Astrocyte (in vitro differentiated cells and primary cell): ENCODE data around the gene TTC27. TPM values are rescaled to one million over a fixed set of nuclear protein-coding genes. Genes with fewer than 3 reads are reported as not detected.
"Not testable (repeated sequence)": the region's sequence is repeated elsewhere in the genome, so short reads cannot be mapped to it uniquely, and the experiment has no call there.

Source experiments
- DNase-seq: peaks from one replicate; pipeline ENCODE4 v3.0.0-alpha.2; 2010; ENCODE audit warnings: low read depth
- FAIRE-seq: peaks from 2 replicates; lab custom pipeline; 2011; peaks lifted over from hg19 to GRCh38; lab: Jason Lieb, UNC
- H2AFZ ChIP-seq: 2 replicates; pipeline ENCODE4 v1.6.0; 2012; ENCODE audit warnings: low read depth, low read length, inconsistent platforms
- H3K27ac ChIP-seq: 2 replicates; pipeline ENCODE4 v1.5.1; 2011; ENCODE audit warnings: low read depth, low read length, inconsistent platforms
- H3K27me3 ChIP-seq: 2 replicates; pipeline ENCODE4 v1.6.0; 2011; ENCODE audit warnings: low read length, inconsistent platforms; ENCODE audit not compliant: insufficient read depth
- H3K36me3 ChIP-seq: 2 replicates; pipeline ENCODE4 v1.5.1; 2011; ENCODE audit warnings: low read length, inconsistent platforms; ENCODE audit not compliant: insufficient read depth
- H3K4me1 ChIP-seq: 2 replicates; pipeline ENCODE4 v1.5.1; 2011; ENCODE audit warnings: low read length, inconsistent platforms; ENCODE audit not compliant: insufficient read depth
- H3K4me2 ChIP-seq: 2 replicates; pipeline ENCODE4 v1.6.0; 2012; ENCODE audit warnings: low read length, inconsistent platforms
- H3K4me3 ChIP-seq: 2 replicates; pipeline ENCODE4 v1.5.1; 2011; ENCODE audit warnings: low read depth, mild to moderate bottlenecking, low read length, inconsistent platforms; ENCODE audit not compliant: insufficient read depth
- H3K79me2 ChIP-seq: 2 replicates; pipeline ENCODE4 v1.6.0; 2012; ENCODE audit warnings: mild to moderate bottlenecking, low read length, inconsistent platforms; ENCODE audit not compliant: insufficient read depth
- H3K9ac ChIP-seq: 2 replicates; pipeline ENCODE4 v1.6.0; 2012; ENCODE audit warnings: mild to moderate bottlenecking, low read length, inconsistent platforms
- H3K9me3 ChIP-seq: 2 replicates; pipeline ENCODE4 v1.5.1; 2012; ENCODE audit warnings: low read depth, mild to moderate bottlenecking, low read length, inconsistent platforms; ENCODE audit not compliant: insufficient read depth
- H4K20me1 ChIP-seq: 2 replicates; pipeline ENCODE4 v1.6.0; 2012; ENCODE audit warnings: low read length, inconsistent platforms; ENCODE audit not compliant: insufficient read depth
- H3K27ac Mint-ChIP-seq: one replicate; pipeline ENCODE4 v1.8.0; 2021; ENCODE audit warnings: mild to moderate bottlenecking, mixed read lengths; ENCODE audit not compliant: unreplicated experiment
- H3K27me3 Mint-ChIP-seq: one replicate; pipeline ENCODE4 v1.8.0; 2021; ENCODE audit warnings: low read depth, mixed read lengths; ENCODE audit not compliant: unreplicated experiment
- H3K36me3 Mint-ChIP-seq: one replicate; pipeline ENCODE4 v1.8.0; 2021; ENCODE audit warnings: low read depth, mixed read lengths; ENCODE audit not compliant: unreplicated experiment
- H3K4me1 Mint-ChIP-seq: one replicate; pipeline ENCODE4 v1.8.0; 2021; ENCODE audit warnings: low read depth, mixed read lengths; ENCODE audit not compliant: unreplicated experiment
- H3K4me3 Mint-ChIP-seq: one replicate; pipeline ENCODE4 v1.8.0; 2021; ENCODE audit warnings: mild to moderate bottlenecking, moderate library complexity, mixed read lengths; ENCODE audit not compliant: unreplicated experiment
- H3K9me3 Mint-ChIP-seq: one replicate; pipeline ENCODE4 v1.8.0; 2021; ENCODE audit warnings: mild to moderate bottlenecking, mixed read lengths; ENCODE audit not compliant: unreplicated experiment
- CTCF ChIP-seq: IDR thresholded peaks from 2 replicates; pipeline ENCODE4 v1.5.1; 2011; ENCODE audit warnings: low read depth, mild to moderate bottlenecking, inconsistent platforms, low read length, moderate library complexity; ENCODE audit not compliant: insufficient read depth
- EZH2 ChIP-seq: IDR thresholded peaks from 2 replicates; pipeline ENCODE4 v1.6.1; 2012; ENCODE audit warnings: mild to moderate bottlenecking, low read length, inconsistent platforms; ENCODE audit not compliant: insufficient read depth
- total RNA-seq: library from RNA; stranded (reverse); gene quantifications from 2 replicates; pipeline ENCODE4 v1.2.1, GENCODE V29; 2021

Gene TTC27
- total RNA-seq, 1 donor from 2014 or later: 25.1 TPM

GRCh38 chr2:32843699-32844098 lies 215.8 kb downstream of the TTC27 start:
- DNase-seq (no peak), FAIRE-seq (no peak)
- no peaks in the 10 kb centered on the region for H3K4me1 Mint-ChIP-seq
- Histone ChIP-seq H3K27ac (no peak overlapping the region), H3K9ac (no peak overlapping the region), H2AFZ (no peak overlapping the region), H3K4me1 (no peaks in the 10 kb centered on the region), H3K79me2 (no peaks in the 10 kb centered on the region), H3K4me2 (no peak overlapping the region), H3K4me3 (no peak overlapping the region), H4K20me1 (no peaks in the 10 kb centered on the region), H3K9me3 (no peaks in the 10 kb centered on the region), H3K27me3 (no peaks in the 10 kb centered on the region), H3K36me3 (no peaks in the 10 kb centered on the region)
- H3K27ac Mint-ChIP-seq: no peak overlapping the region
- H3K27me3 Mint-ChIP-seq: peaks cover 2% of the 10 kb centered on the region
- TF ChIP-seq CTCF: no peak
- TF ChIP-seq EZH2: no peak
- H3K36me3 Mint-ChIP-seq: no peaks in the 10 kb centered on the region
- peaks cover 14% of the 10 kb centered on the region for H3K9me3 Mint-ChIP-seq
- no peak overlapping the region for H3K4me3 Mint-ChIP-seq

- no peak for FAIRE-seq
- no peak for TF ChIP-seq EZH2
- TF ChIP-seq CTCF: no peak
- Histone ChIP-seq H3K27me3 (no peaks in the 10 kb centered on the region), H3K4me2 (no peak overlapping the region), H3K36me3 (no peaks in the 10 kb centered on the region), H3K4me3 (no peak overlapping the region), H3K4me1 (no peaks in the 10 kb centered on the region), H3K9me3 (no peaks in the 10 kb centered on the region), H3K27ac (no peak overlapping the region), H4K20me1 (no peaks in the 10 kb centered on the region), H3K9ac (no peak overlapping the region), H2AFZ (no peak overlapping the region), H3K79me2 (no peaks in the 10 kb centered on the region)
- Mint-ChIP-seq H3K9me3 (peaks cover 14% of the 10 kb centered on the region), H3K36me3 (no peaks in the 10 kb centered on the region), H3K4me1 (no peaks in the 10 kb centered on the region), H3K27me3 (peaks cover 2% of the 10 kb centered on the region), H3K27ac (no peak overlapping the region), H3K4me3 (no peak overlapping the region)
- DNase-seq: no peak
Observed at GRCh38 chr2:32844253-32844652, 216.4 kb downstream of the TTC27 start.

- peaks cover 11% of the 10 kb centered on the region for H3K9me3 Mint-ChIP-seq
- not testable (repeated sequence) for H3K4me2 ChIP-seq, H3K4me1 ChIP-seq, H3K36me3 ChIP-seq, H3K27ac ChIP-seq, H2AFZ ChIP-seq, FAIRE-seq, H3K4me3 Mint-ChIP-seq, H3K27ac Mint-ChIP-seq, H3K9ac ChIP-seq, H3K4me3 ChIP-seq, H3K9me3 ChIP-seq, H3K27me3 Mint-ChIP-seq, DNase-seq, H3K27me3 ChIP-seq, H3K36me3 Mint-ChIP-seq, H3K4me1 Mint-ChIP-seq, H3K79me2 ChIP-seq, H4K20me1 ChIP-seq
Observed at GRCh38 chr2:32846274-32846673, 218.4 kb downstream of the TTC27 start.
